Measurements from ENCODE around the gene RALB. TPM values are rescaled to one million over a fixed set of nuclear protein-coding genes. Genes with fewer than 3 reads are reported as not detected.

The RALB gene
- total RNA-seq, 1 donor from 2014 or later, result 65.9 TPM

DNA sequence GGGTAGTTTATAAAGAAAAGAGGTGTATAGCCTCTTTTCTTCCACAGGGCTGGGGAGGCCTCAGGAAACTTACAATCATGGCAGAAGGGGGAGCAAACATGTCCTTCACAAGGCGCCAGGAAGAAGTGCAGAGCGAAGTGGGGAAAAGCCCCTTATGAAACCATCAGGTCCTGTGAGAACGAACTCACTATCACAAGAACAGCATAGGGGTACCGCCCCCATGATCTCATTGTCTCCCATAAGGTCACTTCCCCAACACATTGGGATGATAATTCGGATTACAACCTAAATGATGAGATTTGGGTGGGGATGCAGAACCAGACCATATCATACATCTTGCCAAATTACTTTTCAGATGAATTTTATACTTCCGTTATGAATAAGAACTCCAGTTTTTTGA, 32.4 kb downstream of the RALB start:
- Histone ChIP-seq H3K36me3 (peaks cover 23% of the 10 kb centered on the region), H3K4me3 (no peak overlapping the region), H3K27me3 (no peaks in the 10 kb centered on the region), H3K27ac (no peak overlapping the region), H3K9me3 (no peaks in the 10 kb centered on the region), H3K4me1 (peaks cover 9% of the 10 kb centered on the region)
- intact Hi-C loops (cut with DNase I), result no loop called here
- ATAC-seq, result no peak
- no peak for DNase-seq
- TF ChIP-seq, protein P1, sequence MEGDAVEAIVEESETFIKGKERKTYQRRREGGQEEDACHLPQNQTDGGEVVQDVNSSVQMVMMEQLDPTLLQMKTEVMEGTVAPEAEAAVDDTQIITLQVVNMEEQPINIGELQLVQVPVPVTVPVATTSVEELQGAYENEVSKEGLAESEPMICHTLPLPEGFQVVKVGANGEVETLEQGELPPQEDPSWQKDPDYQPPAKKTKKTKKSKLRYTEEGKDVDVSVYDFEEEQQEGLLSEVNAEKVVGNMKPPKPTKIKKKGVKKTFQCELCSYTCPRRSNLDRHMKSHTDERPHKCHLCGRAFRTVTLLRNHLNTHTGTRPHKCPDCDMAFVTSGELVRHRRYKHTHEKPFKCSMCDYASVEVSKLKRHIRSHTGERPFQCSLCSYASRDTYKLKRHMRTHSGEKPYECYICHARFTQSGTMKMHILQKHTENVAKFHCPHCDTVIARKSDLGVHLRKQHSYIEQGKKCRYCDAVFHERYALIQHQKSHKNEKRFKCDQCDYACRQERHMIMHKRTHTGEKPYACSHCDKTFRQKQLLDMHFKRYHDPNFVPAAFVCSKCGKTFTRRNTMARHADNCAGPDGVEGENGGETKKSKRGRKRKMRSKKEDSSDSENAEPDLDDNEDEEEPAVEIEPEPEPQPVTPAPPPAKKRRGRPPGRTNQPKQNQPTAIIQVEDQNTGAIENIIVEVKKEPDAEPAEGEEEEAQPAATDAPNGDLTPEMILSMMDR (IDR thresholded peaks at IDR 0.05), result no peak

- H3K27ac ChIP-seq, result no peak overlapping the region
Measured at GRCh38 chr2:120287183-120288015, 34.7 kb downstream of the RALB start.

DNA sequence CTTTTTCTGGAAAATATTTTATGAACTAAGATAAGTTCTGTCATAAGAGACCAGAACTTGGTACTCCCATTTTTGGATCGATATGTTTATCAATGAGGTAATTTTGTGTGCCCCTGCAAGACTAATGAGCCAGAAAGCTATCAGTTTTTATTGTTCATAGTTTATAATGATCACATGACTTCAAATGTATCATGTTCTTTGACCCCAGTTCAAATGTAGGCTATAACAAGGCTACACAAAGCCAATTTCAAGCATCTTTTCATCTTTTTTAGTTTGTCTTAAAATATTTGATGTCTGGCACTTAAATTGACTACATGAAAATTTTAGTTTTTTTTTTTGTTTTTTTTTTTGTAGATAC, 35.3 kb downstream of the RALB start:
- peaks cover 18% of the 10 kb centered on the region for H3K36me3 ChIP-seq
- peaks cover 18% of the 10 kb centered on the region for H3K4me1 ChIP-seq
- no peak overlapping the region for H3K27ac ChIP-seq
- H3K27me3 ChIP-seq, result no peaks in the 10 kb centered on the region
- no peaks in the 10 kb centered on the region for H3K9me3 ChIP-seq
- TF ChIP-seq, protein P1 (IDR thresholded peaks at IDR 0.05), result no peak
- no peak for DNase-seq
- no peak for ATAC-seq
- no peak overlapping the region for H3K4me3 ChIP-seq
- intact Hi-C loops (cut with DNase I), result no loop called here

More at GRCh38 chr2:120287183-120288015, 34.7 kb downstream of the RALB start:
- no peak for DNase-seq
- intact Hi-C loops (cut with DNase I), result no loop called here
- Histone ChIP-seq H3K27me3 (no peaks in the 10 kb centered on the region), H3K4me3 (no peak overlapping the region), H3K9me3 (no peaks in the 10 kb centered on the region), H3K36me3 (peaks cover 16% of the 10 kb centered on the region), H3K4me1 (peaks cover 12% of the 10 kb centered on the region)
- peak; percentile 93 for ATAC-seq
- TF ChIP-seq, protein P1 (IDR thresholded peaks at IDR 0.05), result no peak

DNA sequence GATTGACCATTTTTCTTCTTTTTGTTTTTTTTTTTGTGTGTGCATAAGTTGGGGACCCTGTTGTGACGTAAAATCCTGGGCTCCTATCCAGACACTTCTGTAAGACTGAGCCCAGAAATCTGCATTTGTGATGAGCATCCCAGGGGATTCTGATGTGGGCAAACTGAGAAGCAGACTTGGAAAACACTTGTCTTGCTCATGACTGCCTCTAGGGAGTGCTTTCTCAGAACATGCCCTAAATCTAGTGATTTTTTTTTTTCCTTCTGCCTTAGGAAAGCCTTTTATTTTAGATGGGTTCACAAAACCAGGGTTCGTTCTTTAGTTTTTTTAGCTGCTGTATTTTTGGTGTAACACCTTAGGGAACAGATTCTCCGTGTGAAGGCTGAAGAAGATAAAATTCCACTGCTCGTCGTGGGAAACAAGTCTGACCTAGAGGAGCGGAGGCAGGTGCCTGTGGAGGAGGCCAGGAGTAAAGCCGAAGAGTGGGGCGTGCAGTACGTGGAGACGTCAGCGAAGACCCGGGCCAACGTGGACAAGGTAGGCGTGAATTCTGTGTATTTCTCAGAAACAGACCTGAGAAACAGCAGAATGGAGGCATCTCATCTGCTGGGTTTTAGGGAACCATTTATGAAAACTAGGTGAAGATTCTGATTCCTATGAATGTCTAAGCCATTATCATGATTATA, 36.7 kb downstream of the RALB start:
- no peaks in the 10 kb centered on the region for H3K9me3 ChIP-seq
- no peak overlapping the region for H3K27ac ChIP-seq
- H3K4me1 ChIP-seq, result peaks cover 20% of the 10 kb centered on the region
- no peak overlapping the region for H3K4me3 ChIP-seq
- peaks cover 32% of the 10 kb centered on the region for H3K36me3 ChIP-seq
- no peak for DNase-seq
- ATAC-seq, result no peak
- no peaks in the 10 kb centered on the region for H3K27me3 ChIP-seq
- intact Hi-C loops (cut with DNase I), result no loop called here
- TF ChIP-seq, protein P1 (IDR thresholded peaks at IDR 0.05), result no peak

DNA sequence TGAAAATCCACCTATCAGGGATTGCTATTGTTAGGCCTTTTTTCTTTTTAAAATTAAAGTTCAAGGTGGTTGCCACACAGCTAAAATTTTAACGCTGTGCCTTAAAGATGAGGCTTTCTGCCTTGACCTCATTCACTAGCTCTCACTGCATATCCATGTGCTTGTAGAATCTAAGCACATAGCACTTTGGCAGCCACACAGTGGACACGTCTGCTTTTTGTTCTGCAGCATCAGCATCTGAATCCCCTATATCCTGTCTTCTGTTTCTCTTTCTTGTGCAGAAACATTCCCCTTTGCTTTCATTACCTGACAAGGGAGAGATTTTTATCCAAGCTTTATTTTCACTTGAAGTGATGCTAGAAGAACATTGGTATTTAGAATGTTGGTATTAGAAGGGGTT, 38.1 kb downstream of the RALB start:
- H3K27me3 ChIP-seq, result no peaks in the 10 kb centered on the region
- no peak for DNase-seq
- H3K36me3 ChIP-seq, result peaks cover 35% of the 10 kb centered on the region
- peaks cover 20% of the 10 kb centered on the region for H3K4me1 ChIP-seq
- TF ChIP-seq, protein P1 (IDR thresholded peaks at IDR 0.05), result no peak
- intact Hi-C loops (cut with DNase I), result no loop called here
- no peak overlapping the region for H3K4me3 ChIP-seq
- no peaks in the 10 kb centered on the region for H3K9me3 ChIP-seq
- H3K27ac ChIP-seq, result no peak overlapping the region
- no peak for ATAC-seq

Data from upper lobe of right lung (tissue), 1 donor.